ENCODE measurements around the gene TMEM72.

TMEM72 gene

GRCh38 chr10:44935201-44935965 is 24.2 kb downstream of the TMEM72 start:
- ChIA-PET CTCF (interaction anchor here (0.8 to 13.5 kb wide), 7 partner anchors 10 to 72 kb away, joined by 3 to 211 read pairs (median 7); partner anchors contain the start of genes DEPP1 and RASSF4), POLR2A (no interaction called here)
- no peak for DNase-seq (ENCODE audit: extremely low spot score)
- TF ChIP-seq, protein P1, sequence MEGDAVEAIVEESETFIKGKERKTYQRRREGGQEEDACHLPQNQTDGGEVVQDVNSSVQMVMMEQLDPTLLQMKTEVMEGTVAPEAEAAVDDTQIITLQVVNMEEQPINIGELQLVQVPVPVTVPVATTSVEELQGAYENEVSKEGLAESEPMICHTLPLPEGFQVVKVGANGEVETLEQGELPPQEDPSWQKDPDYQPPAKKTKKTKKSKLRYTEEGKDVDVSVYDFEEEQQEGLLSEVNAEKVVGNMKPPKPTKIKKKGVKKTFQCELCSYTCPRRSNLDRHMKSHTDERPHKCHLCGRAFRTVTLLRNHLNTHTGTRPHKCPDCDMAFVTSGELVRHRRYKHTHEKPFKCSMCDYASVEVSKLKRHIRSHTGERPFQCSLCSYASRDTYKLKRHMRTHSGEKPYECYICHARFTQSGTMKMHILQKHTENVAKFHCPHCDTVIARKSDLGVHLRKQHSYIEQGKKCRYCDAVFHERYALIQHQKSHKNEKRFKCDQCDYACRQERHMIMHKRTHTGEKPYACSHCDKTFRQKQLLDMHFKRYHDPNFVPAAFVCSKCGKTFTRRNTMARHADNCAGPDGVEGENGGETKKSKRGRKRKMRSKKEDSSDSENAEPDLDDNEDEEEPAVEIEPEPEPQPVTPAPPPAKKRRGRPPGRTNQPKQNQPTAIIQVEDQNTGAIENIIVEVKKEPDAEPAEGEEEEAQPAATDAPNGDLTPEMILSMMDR (IDR thresholded peaks at IDR 0.05; ENCODE audit: control extremely low read depth, extremely low read depth, low read depth, missing control alignments) = no peak

DNA sequence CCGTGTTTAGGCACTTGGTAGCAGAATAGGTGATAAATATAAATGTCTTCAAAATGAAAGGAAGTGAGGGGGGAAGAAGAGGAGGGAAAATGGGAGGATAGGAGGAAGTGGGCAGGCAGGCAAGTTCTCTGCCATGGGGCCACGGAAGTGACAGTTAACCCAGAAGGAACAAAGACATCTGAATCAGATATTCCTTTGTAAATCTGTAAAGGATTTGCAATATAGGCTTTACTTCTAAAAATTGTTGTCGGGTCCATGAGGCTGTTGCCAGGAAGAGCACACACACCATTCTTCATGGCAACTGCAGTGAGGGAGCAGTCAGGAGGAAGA is 24.8 kb downstream of the TMEM72 start:
- TF ChIP-seq, protein P1 (IDR thresholded peaks at IDR 0.05; ENCODE audit: control extremely low read depth, extremely low read depth, low read depth, missing control alignments) = no peak
- no peak for DNase-seq (ENCODE audit: extremely low spot score)
- POLR2A ChIA-PET = no interaction called here

GRCh38 chr10:44936314-44936975 is 25.3 kb downstream of the TMEM72 start:
- ChIA-PET POLR2A (no interaction called here), CTCF (interaction anchor here (1.8 to 13.5 kb wide), 5 partner anchors 11 to 43 kb away, joined by 6 to 211 read pairs (median 99); partner anchors contain the start of genes DEPP1 and RASSF4)
- TF ChIP-seq, protein P1 (IDR thresholded peaks at IDR 0.05; ENCODE audit: control extremely low read depth, extremely low read depth, low read depth, missing control alignments) = no peak
- no peak for DNase-seq (ENCODE audit: extremely low spot score)

More for the DNA sequence above, 24.8 kb downstream of the TMEM72 start:
- CTCF ChIA-PET = interaction anchor here (1.8 to 13.5 kb wide), 5 partner anchors 11 to 43 kb away, joined by 6 to 211 read pairs (median 99); partner anchors contain the start of genes DEPP1 and RASSF4

- no peak for DNase-seq (ENCODE audit: extremely low spot score)
- TF ChIP-seq, protein P1 (IDR thresholded peaks at IDR 0.05; ENCODE audit: control extremely low read depth, extremely low read depth, low read depth, missing control alignments) = no peak
- ChIA-PET CTCF (interaction anchor here (1.3 to 13.5 kb wide), 3 partner anchors 11 to 31 kb away, joined by 3 to 211 read pairs (median 4); no protein-coding TSS in a partner anchor), POLR2A (no interaction called here)
These were observed 26.3 kb downstream of the TMEM72 start for GRCh38 chr10:44937196-44938005.

DNA sequence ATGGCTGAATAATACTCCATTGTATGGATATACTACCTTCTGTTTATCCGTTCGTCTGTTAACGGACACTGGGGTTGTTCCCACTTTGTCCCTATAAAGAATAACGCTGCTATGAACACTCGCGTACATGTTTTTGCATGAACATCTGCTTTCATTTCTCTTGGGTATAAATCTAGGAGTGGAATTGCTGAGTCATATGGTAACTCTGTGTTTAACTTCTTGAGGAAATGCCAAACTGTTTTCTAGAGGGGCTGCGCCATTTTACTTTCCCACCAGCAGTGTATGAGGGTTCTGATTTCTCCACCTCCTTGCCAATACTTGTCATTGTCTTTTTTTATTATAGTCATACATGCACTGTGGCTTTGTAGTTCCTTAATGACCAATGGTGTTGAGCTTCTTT is 27.8 kb downstream of the TMEM72 start:
- CTCF ChIA-PET = interaction anchor here (13.5 kb wide), 1 partner anchor 9 kb away, joined by 211 read pairs; no protein-coding TSS in a partner anchor
- POLR2A ChIA-PET = no interaction called here
- TF ChIP-seq, protein P1 (IDR thresholded peaks at IDR 0.05; ENCODE audit: control extremely low read depth, extremely low read depth, low read depth, missing control alignments) = no peak
- DNase-seq (ENCODE audit: extremely low spot score) = no peak

All from GM10248 (cell line).